ENCODE results near the gene SERPINB2. TPM values are rescaled to one million over a fixed set of nuclear protein-coding genes. Genes with fewer than 3 reads are reported as not detected.

SERPINB2 gene
- total RNA-seq, 1 experiment from 2014 or later = 0.74 TPM

DNA sequence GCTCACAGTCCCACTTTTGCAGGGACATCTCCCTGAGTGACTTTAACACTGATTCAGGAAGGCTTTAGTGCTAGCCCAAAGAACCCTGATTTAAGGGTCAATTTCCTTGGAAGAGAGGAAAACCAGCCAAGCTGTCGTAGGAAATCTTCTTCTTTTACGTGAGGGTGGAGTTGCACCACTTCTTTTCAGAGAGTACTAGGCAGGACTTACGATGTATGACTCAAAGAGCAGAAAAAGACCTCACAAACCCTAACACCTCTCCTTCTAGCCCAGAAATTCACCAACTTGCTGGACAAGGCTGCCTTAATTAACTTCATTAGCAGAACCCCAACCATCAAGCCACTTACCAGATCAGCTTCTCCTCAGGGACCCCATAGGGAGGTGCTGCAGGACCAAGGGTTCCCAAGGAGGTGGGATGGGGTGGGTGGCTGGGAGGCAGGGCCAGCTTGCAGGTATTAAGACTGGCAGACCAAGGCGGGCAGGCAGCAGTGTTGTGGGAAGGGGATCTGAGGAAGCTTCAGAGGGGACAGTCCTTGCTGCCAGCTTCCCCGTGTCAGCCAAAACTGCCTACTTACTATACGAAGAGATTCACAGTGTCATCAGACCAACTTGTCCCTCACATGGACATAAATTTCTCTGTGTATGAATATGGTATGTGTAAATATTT lies 6.7 kb downstream of the SERPINB2 start:
- no peak overlapping the region for H3K4me3 ChIP-seq
- no peaks in the 10 kb centered on the region for H3K9me3 ChIP-seq (replicated peaks)
- H3K36me3 ChIP-seq = no peaks in the 10 kb centered on the region
- no peak overlapping the region for H3K27ac ChIP-seq
- DNase-seq (ENCODE audit: low read depth in 1 of 2, low spot score in 2 of 2) = no peak
- H3K4me1 ChIP-seq (replicated peaks) = no peaks in the 10 kb centered on the region
- no peaks in the 10 kb centered on the region for H3K27me3 ChIP-seq (replicated peaks)

- Histone ChIP-seq H3K9me3 (replicated peaks) (no peaks in the 10 kb centered on the region), H3K4me3 (no peak overlapping the region), H3K27me3 (replicated peaks) (no peaks in the 10 kb centered on the region), H3K36me3 (no peaks in the 10 kb centered on the region), H3K4me1 (replicated peaks) (no peaks in the 10 kb centered on the region), H3K27ac (no peak overlapping the region)
- DNase-seq (ENCODE audit: low read depth in 1 of 2, low spot score in 2 of 2) = no peak
These were observed 7.7 kb downstream of the SERPINB2 start for GRCh38 chr18:63895190-63895589.

DNA sequence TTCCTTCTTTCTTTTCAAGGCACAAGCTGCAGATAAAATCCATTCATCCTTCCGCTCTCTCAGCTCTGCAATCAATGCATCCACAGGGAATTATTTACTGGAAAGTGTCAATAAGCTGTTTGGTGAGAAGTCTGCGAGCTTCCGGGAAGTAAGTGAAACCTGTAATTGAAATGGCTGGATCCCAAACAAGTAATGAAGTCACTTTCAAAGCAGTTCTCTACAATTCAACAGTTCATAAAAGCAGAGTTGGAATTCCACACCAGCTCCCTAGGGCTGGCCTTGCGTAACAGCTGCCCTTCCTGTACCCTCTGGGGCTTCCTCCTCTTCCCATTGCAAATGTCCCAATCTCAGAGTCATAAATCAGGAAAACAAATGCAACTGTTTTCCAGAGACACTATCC lies 9.6 kb downstream of the SERPINB2 start:
- H3K36me3 ChIP-seq = no peaks in the 10 kb centered on the region
- no peak for DNase-seq (ENCODE audit: low read depth in 1 of 2, low spot score in 2 of 2)
- no peaks in the 10 kb centered on the region for H3K9me3 ChIP-seq (replicated peaks)
- H3K4me3 ChIP-seq = no peak overlapping the region
- no peaks in the 10 kb centered on the region for H3K27me3 ChIP-seq (replicated peaks)
- H3K27ac ChIP-seq = no peak overlapping the region
- H3K4me1 ChIP-seq (replicated peaks) = no peaks in the 10 kb centered on the region

- no peak for DNase-seq (ENCODE audit: low read depth in 1 of 2, low spot score in 2 of 2)
These were observed 11.7 kb downstream of the SERPINB2 start for GRCh38 chr18:63899206-63899605.

DNA sequence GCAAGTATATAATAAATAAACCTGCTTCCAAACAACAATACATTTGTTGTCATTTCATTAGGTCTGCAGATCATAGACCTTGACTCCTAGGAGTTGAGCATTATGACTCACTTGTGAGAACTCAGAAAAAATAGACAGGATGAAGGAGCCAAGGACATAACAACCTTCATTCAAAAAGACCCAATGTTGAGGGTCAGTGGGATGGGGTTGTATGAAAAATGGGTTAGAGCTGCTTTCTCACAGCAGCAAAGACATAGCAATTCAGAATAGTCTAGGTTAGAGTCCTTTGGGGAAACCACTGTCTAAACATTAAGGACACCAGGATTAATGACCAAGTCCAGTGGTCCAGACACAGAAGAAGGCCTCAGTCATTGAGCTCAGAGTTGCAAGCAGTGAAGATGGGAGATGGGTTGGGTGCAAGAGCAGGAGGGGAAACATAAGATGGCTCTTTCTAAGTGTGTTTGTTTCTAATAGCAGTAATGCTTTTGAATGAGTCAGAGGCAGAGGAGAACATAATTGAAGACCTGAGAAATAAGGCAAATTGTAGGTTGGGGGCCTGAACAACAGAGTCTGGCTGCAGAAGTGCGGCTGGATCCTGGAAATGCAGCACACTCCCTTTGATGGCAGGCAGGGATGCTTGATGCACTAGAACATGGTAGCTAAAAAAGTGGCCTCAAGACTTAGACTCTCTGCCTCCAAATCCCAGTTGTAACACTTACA lies 16.5 kb downstream of the SERPINB2 start:
- no peak for DNase-seq (ENCODE audit: low read depth in 1 of 2, low spot score in 2 of 2)
- no peaks in the 10 kb centered on the region for H3K4me1 ChIP-seq (replicated peaks)
- H3K9me3 ChIP-seq (replicated peaks) = no peaks in the 10 kb centered on the region
- H3K36me3 ChIP-seq = no peaks in the 10 kb centered on the region
- H3K27me3 ChIP-seq (replicated peaks) = no peaks in the 10 kb centered on the region
- no peak overlapping the region for H3K4me3 ChIP-seq
- H3K27ac ChIP-seq = no peak overlapping the region

More at GRCh38 chr18:63899206-63899605, 11.7 kb downstream of the SERPINB2 start:
- no peaks in the 10 kb centered on the region for H3K4me1 ChIP-seq (replicated peaks)
- H3K27ac ChIP-seq = no peak overlapping the region
- H3K36me3 ChIP-seq = no peaks in the 10 kb centered on the region
- H3K27me3 ChIP-seq (replicated peaks) = no peaks in the 10 kb centered on the region
- no peak overlapping the region for H3K4me3 ChIP-seq
- no peaks in the 10 kb centered on the region for H3K9me3 ChIP-seq (replicated peaks)

DNA sequence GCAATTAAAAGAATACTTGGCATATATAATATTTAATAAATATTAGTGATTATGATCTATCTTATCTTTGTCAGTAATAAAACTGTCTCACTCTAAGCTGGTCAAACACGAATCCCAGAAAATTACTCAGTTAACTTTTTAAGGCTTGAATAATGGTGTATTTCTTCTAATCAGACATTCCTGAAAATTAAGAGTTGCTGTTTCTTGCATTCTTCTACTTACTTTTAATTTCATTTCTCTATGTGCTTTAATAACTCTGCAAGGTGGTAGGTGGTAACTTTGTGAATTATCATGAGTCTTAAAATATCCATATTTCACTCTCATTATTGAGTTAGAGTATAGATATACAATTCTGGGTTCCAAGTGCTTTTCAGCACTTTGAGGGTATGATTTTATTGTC lies 17.2 kb downstream of the SERPINB2 start:
- DNase-seq (ENCODE audit: low read depth in 1 of 2, low spot score in 2 of 2) = no peak
- no peak overlapping the region for H3K27ac ChIP-seq
- H3K27me3 ChIP-seq (replicated peaks) = no peaks in the 10 kb centered on the region
- H3K4me3 ChIP-seq = no peak overlapping the region
- H3K9me3 ChIP-seq (replicated peaks) = no peaks in the 10 kb centered on the region
- no peaks in the 10 kb centered on the region for H3K4me1 ChIP-seq (replicated peaks)
- H3K36me3 ChIP-seq = no peaks in the 10 kb centered on the region

DNA sequence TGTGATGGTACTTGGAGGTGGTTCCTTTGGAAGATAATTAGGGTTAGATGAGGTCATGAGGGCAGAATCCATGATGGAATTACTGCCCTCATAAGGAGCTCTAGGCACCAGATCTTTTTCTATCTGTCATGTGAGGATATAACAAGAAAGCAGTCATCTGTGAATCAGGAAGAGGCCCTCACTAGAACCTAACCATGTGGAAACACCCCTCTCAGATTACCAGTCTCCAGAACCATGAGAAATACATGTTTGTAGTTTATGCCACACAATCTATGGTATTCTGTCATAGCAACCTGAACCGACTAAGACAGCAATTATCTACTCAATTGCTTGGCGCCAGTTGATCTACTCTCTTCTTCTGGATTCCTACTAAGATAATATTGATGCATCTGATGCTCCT lies 17.9 kb downstream of the SERPINB2 start:
- H3K27ac ChIP-seq = no peak overlapping the region
- no peaks in the 10 kb centered on the region for H3K4me1 ChIP-seq (replicated peaks)
- H3K36me3 ChIP-seq = no peaks in the 10 kb centered on the region
- no peaks in the 10 kb centered on the region for H3K9me3 ChIP-seq (replicated peaks)
- no peak for DNase-seq (ENCODE audit: low read depth in 1 of 2, low spot score in 2 of 2)
- no peak overlapping the region for H3K4me3 ChIP-seq
- 0 out of 2 replicates have a peak, but pooled peaks cover 5% of the 10 kb centered on the region for H3K27me3 ChIP-seq (replicated peaks)

DNA sequence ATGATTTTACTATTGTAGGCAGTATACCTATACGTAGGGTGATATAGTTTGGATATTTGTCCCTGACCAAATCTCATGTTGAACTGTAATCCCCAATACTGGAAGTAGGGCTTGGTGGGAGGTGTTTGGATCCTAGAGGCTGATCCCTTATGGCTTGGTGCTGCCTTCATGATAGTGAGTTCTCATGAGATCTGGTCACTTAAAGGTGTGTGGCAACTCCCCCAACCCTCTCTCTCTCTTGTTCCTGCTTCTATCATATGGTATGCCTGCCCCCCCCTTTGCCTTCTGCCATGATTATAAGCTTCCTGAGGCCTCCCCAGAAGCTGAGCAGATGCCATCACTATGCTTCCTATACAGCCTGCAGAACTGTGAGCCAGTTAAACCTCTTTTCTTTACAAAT lies 18.6 kb downstream of the SERPINB2 start:
- Histone ChIP-seq H3K27me3 (replicated peaks) (0 out of 2 replicates have a peak, but pooled peaks cover 10% of the 10 kb centered on the region), H3K27ac (no peak overlapping the region), H3K4me3 (no peak overlapping the region), H3K4me1 (replicated peaks) (no peaks in the 10 kb centered on the region), H3K36me3 (no peaks in the 10 kb centered on the region), H3K9me3 (replicated peaks) (no peaks in the 10 kb centered on the region)
- DNase-seq (ENCODE audit: low read depth in 1 of 2, low spot score in 2 of 2) = no peak

GRCh38 chr18:63907664-63908063 lies 20.2 kb downstream of the SERPINB2 start, which contains the start of gene SERPINB10:
TSS of gene SERPINB10 (plus strand) at chr18:63907958. CDS start at chr18:63915511, 7,553 bp downstream.
- H3K4me3 ChIP-seq = no peak within 1 kb of the TSS
- H3K27me3 ChIP-seq (replicated peaks) = peaks cover 10% of the 10 kb centered on the region; the same call in 1 of the 2 replicates
- H3K9me3 ChIP-seq (replicated peaks) = no peaks in the 10 kb centered on the region
- H3K4me1 ChIP-seq (replicated peaks) = no peaks in the 10 kb centered on the region
- H3K36me3 ChIP-seq = no peaks in the 10 kb centered on the region
- no peak for DNase-seq (ENCODE audit: low read depth in 1 of 2, low spot score in 2 of 2)
- no peak within 1 kb of the TSS for H3K27ac ChIP-seq

DNA sequence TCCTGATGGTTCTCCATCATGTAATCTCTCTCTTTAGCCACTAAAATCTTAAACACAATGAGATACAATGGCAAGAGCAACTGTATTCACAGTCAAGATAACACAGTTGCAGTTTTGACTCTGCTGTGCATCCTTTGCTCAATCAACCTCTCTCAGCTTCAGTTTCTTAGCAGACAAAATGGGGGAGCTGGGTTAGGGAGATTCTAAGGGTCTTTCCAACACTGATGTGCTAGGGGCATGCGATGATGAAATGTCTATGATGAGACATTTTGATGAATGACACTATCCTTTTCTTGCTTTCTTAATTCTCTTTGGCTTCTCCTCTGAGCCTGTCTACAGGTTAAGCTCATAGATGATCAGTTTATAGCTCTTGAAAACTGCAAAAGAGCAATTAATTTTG lies 21.4 kb downstream of the SERPINB2 start:
- no peak overlapping the region for H3K27ac ChIP-seq
- no peak overlapping the region for H3K4me3 ChIP-seq
- H3K27me3 ChIP-seq (replicated peaks) = peaks cover 10% of the 10 kb centered on the region; the same call in 1 of the 2 replicates
- no peaks in the 10 kb centered on the region for H3K36me3 ChIP-seq
- DNase-seq (ENCODE audit: low read depth in 1 of 2, low spot score in 2 of 2) = no peak
- no peaks in the 10 kb centered on the region for H3K9me3 ChIP-seq (replicated peaks)
- peaks cover 4% of the 10 kb centered on the region; the same call in 1 of the 2 replicates for H3K4me1 ChIP-seq (replicated peaks)

GRCh38 chr18:63909870-63910269 lies 22.4 kb downstream of the SERPINB2 start:
- peaks cover 4% of the 10 kb centered on the region; the same call in 1 of the 2 replicates for H3K4me1 ChIP-seq (replicated peaks)
- no peaks in the 10 kb centered on the region for H3K36me3 ChIP-seq
- no peaks in the 10 kb centered on the region for H3K9me3 ChIP-seq (replicated peaks)
- no peak overlapping the region for H3K4me3 ChIP-seq
- peaks cover 10% of the 10 kb centered on the region for H3K27me3 ChIP-seq (replicated peaks)
- H3K27ac ChIP-seq = no peak overlapping the region
- no peak for DNase-seq (ENCODE audit: low read depth in 1 of 2, low spot score in 2 of 2)

DNA sequence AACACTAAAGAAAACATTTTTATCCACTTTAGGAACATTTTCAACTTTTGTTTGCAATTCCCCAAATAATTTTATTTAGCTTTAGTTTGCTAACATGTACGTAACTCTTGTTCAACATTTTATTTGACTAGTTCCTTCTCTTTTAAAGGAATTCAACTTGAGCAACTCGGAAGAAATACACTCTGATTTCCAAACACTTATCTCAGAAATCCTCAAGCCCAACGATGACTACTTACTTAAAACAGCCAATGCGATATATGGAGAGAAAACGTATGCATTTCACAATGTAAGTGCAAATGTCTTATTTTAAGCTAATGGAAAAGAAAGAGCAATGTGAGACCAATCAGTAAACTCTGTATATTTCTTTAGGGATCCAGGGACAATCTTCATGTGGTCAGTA lies 30.3 kb downstream of the SERPINB2 start:
- no peaks in the 10 kb centered on the region for H3K36me3 ChIP-seq
- no peak overlapping the region for H3K4me3 ChIP-seq
- H3K27me3 ChIP-seq (replicated peaks) = no peaks in the 10 kb centered on the region; the same call in none of the 2 replicates
- H3K27ac ChIP-seq = no peak overlapping the region
- H3K4me1 ChIP-seq (replicated peaks) = peaks cover 4% of the 10 kb centered on the region; the same call in 1 of the 2 replicates
- no peaks in the 10 kb centered on the region for H3K9me3 ChIP-seq (replicated peaks)
- DNase-seq (ENCODE audit: low read depth in 1 of 2, low spot score in 2 of 2) = no peak

DNA sequence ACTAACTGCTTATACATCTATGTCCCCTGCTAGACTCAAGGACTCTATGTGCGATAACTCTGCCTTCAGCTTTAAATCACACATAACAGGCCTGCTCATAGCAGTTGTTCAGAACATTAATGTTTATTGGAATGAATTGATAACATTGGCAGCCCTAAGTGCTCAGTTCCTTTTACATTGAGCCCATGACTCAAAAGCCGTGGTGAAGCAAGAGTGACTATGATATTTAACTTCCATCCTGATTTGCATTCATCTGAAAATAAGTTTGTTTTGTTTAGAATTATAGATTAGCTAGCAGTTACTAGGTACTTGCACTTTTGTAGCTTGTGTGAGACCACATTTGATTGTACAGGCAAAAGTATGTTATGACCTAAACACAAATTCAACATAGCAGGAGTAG lies 34.5 kb downstream of the SERPINB2 start:
- Histone ChIP-seq H3K4me3 (no peak overlapping the region), H3K27ac (no peak overlapping the region), H3K36me3 (no peaks in the 10 kb centered on the region), H3K9me3 (replicated peaks) (no peaks in the 10 kb centered on the region), H3K27me3 (replicated peaks) (no peaks in the 10 kb centered on the region), H3K4me1 (replicated peaks) (peaks cover 26% of the 10 kb centered on the region)
- no peak for DNase-seq (ENCODE audit: low read depth in 1 of 2, low spot score in 2 of 2)

DNA sequence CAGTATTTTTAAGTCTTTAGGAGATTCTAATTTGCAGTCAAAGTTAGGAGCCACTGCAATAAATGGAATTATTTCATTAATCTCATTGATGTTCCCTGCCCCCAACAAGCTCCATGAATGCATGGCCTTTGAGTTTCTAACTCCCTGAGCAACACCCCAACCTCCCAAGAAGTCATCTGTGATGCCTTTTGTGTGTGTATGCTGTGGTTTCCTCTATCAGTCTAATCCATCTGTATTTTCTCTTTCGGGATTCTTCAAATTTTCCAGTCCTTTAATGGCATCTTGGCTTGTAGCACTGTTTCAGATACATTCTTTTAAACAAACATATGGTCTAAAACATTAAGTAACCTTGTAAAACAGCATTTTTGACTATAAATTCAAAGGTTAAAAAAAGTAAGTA lies 37.0 kb downstream of the SERPINB2 start:
- Histone ChIP-seq H3K36me3 (no peaks in the 10 kb centered on the region), H3K27me3 (replicated peaks) (no peaks in the 10 kb centered on the region), H3K27ac (peak overlapping the region; percentile 76), H3K4me1 (replicated peaks) (peaks cover 26% of the 10 kb centered on the region), H3K9me3 (replicated peaks) (no peaks in the 10 kb centered on the region), H3K4me3 (no peak overlapping the region)
- peak; percentile 59 to 72 for DNase-seq (ENCODE audit: low read depth in 1 of 2, low spot score in 2 of 2)
